Progenitor cell of endocrine pancreas (in vitro differentiated cells): ENCODE data around the gene RAI2. TPM values are rescaled to one million over a fixed set of nuclear protein-coding genes. Genes with fewer than 3 reads are reported as not detected.

Experiments
- DNase-seq: peaks from one replicate; pipeline ENCODE4 v3.0.0; 2021; ENCODE audit warnings: low spot score; ENCODE audit not compliant: unreplicated experiment
- H3K27ac Mint-ChIP-seq: 2 replicates; pipeline ENCODE4 v1.8.0; 2021; ENCODE audit warnings: mild to moderate bottlenecking, moderate library complexity, mixed read lengths
- H3K27me3 Mint-ChIP-seq: 2 replicates; pipeline ENCODE4 v1.8.0; 2021; ENCODE audit warnings: mixed read lengths
- H3K36me3 Mint-ChIP-seq: 2 replicates; pipeline ENCODE4 v1.8.0; 2022; ENCODE audit warnings: mixed read lengths; ENCODE audit not compliant: insufficient read depth
- H3K4me1 Mint-ChIP-seq: 2 replicates; pipeline ENCODE4 v1.8.0; 2021; ENCODE audit warnings: low read depth, mixed read lengths
- H3K4me3 Mint-ChIP-seq: 2 replicates; pipeline ENCODE4 v1.8.0; 2021; ENCODE audit warnings: low read depth, mild to moderate bottlenecking, moderate library complexity, mixed read lengths
- H3K9me3 Mint-ChIP-seq: 2 replicates; pipeline ENCODE4 v1.8.0; 2021; ENCODE audit warnings: low read depth, mixed read lengths
- total RNA-seq: library from RNA; stranded (reverse); gene quantifications from 2 replicates; pipeline ENCODE4 v1.2.1, GENCODE V29; 2021
- TF ChIP-seq, protein P1 (sequence below): fragments of 200-600 bp; sonication (generic); IDR thresholded peaks from one replicate; pipeline ENCODE4 v1.5.0; 2021; ENCODE audit warnings: antibody characterized with exemption, mild to moderate bottlenecking; ENCODE audit not compliant: unreplicated experiment

The RAI2 gene
- total RNA-seq, 1 donor from 2014 or later, result 7.0 TPM

DNA sequence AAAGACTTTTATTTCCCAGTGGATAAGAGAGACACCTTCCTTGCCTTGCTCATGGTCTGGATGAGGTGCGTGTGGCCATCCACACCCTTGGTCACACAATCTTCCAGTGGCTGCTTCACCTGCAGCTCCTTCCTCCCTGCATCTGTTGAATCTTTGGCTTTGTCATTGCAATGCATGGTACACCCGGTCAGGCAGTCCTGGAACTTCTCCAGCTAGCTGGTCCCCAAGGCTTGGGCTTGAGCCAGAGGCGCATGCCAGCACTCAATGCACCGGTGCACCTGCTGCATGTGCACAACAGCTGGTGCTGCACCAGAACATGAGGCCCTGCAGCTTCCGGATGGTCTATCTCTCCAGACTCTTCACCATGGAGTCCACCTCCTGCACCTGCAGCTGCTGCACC, 92.1 kb downstream of the RAI2 start:
- H3K4me3 Mint-ChIP-seq, result no peak overlapping the region
- H3K9me3 Mint-ChIP-seq, result no peaks in the 10 kb centered on the region
- H3K4me1 Mint-ChIP-seq, result no peaks in the 10 kb centered on the region
- DNase-seq, result no peak
- H3K36me3 Mint-ChIP-seq, result no peaks in the 10 kb centered on the region
- no peaks in the 10 kb centered on the region for H3K27me3 Mint-ChIP-seq
- no peak overlapping the region for H3K27ac Mint-ChIP-seq
- TF ChIP-seq, protein P1, sequence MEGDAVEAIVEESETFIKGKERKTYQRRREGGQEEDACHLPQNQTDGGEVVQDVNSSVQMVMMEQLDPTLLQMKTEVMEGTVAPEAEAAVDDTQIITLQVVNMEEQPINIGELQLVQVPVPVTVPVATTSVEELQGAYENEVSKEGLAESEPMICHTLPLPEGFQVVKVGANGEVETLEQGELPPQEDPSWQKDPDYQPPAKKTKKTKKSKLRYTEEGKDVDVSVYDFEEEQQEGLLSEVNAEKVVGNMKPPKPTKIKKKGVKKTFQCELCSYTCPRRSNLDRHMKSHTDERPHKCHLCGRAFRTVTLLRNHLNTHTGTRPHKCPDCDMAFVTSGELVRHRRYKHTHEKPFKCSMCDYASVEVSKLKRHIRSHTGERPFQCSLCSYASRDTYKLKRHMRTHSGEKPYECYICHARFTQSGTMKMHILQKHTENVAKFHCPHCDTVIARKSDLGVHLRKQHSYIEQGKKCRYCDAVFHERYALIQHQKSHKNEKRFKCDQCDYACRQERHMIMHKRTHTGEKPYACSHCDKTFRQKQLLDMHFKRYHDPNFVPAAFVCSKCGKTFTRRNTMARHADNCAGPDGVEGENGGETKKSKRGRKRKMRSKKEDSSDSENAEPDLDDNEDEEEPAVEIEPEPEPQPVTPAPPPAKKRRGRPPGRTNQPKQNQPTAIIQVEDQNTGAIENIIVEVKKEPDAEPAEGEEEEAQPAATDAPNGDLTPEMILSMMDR, result no peak

DNA sequence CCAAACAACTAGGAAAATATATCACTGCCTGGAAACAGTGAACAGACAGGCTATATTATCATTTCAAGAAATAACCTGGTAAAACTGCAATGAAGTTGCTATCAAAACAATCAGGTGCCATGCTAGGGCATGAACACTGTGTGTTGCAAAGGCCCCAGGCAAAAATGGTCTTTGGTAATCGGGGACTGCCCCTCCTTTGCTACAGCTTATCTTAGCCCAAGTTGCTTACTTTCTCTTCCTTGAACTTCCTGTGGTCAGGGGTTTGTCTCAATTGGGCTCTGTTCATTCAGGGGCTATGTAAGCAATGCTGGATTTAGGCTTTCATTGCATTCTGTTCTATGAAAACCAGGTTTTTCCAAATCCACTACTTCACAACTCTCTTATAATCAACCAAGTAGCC, 93.4 kb downstream of the RAI2 start:
- TF ChIP-seq, protein P1, result no peak
- no peaks in the 10 kb centered on the region for H3K36me3 Mint-ChIP-seq
- H3K9me3 Mint-ChIP-seq, result no peaks in the 10 kb centered on the region
- H3K4me3 Mint-ChIP-seq, result no peak overlapping the region
- H3K27ac Mint-ChIP-seq, result no peak overlapping the region
- DNase-seq, result no peak
- H3K4me1 Mint-ChIP-seq, result no peaks in the 10 kb centered on the region
- H3K27me3 Mint-ChIP-seq, result no peaks in the 10 kb centered on the region

DNA sequence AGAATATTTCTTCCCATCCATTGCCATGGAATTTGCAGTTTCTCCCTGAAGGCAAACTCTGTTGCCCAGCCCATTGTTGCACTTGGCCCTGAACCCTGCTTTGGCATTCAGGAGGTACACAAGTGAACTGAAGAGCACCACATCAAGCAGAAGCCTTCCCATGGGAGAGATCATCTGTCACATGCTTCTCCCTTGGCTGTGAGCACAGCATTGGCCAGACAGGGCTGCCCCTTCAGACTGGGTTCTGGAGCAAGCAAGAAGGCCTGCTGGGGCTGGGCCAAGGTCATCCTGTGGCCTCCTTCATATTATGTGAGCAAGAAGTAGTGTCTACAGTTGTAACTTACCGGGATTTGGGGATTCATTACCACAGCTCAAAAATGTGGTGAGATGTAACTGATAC, 101.1 kb downstream of the RAI2 start:
- H3K27me3 Mint-ChIP-seq, result no peaks in the 10 kb centered on the region
- TF ChIP-seq, protein P1, result no peak
- DNase-seq, result no peak
- no peaks in the 10 kb centered on the region for H3K4me1 Mint-ChIP-seq
- peaks cover 3% of the 10 kb centered on the region for H3K9me3 Mint-ChIP-seq
- no peaks in the 10 kb centered on the region for H3K36me3 Mint-ChIP-seq
- H3K27ac Mint-ChIP-seq, result no peak overlapping the region
- H3K4me3 Mint-ChIP-seq, result no peak overlapping the region

- no peak for DNase-seq
- H3K27ac Mint-ChIP-seq, result no peak overlapping the region
- H3K36me3 Mint-ChIP-seq, result no peaks in the 10 kb centered on the region
- TF ChIP-seq, protein P1, result no peak
- H3K4me1 Mint-ChIP-seq, result no peaks in the 10 kb centered on the region
- H3K27me3 Mint-ChIP-seq, result no peaks in the 10 kb centered on the region
- no peak overlapping the region for H3K4me3 Mint-ChIP-seq
- H3K9me3 Mint-ChIP-seq, result peaks cover 3% of the 10 kb centered on the region
These were observed 102.7 kb downstream of the RAI2 start for GRCh38 chrX:17758382-17758781.

GRCh38 chrX:17750436-17750835, 110.7 kb downstream of the RAI2 start:
- no peaks in the 10 kb centered on the region for H3K9me3 Mint-ChIP-seq
- TF ChIP-seq, protein P1, result no peak
- DNase-seq, result no peak
- no peak overlapping the region for H3K27ac Mint-ChIP-seq
- no peak overlapping the region for H3K4me3 Mint-ChIP-seq
- peaks cover 4% of the 10 kb centered on the region for H3K27me3 Mint-ChIP-seq
- H3K36me3 Mint-ChIP-seq, result peaks cover 5% of the 10 kb centered on the region
- H3K4me1 Mint-ChIP-seq, result peaks cover 2% of the 10 kb centered on the region

Other genes with a start within 250 kb of the RAI2 start
- gene SCML1, start 123.8 kb downstream of the RAI2 start, total RNA-seq, result 3.7 and 4.6 TPM in 2 replicates